Skeletal muscle tissue (tissue), 4 donors: ENCODE results near the gene MALT1. TPM values are rescaled to one million over a fixed set of nuclear protein-coding genes. Genes with fewer than 3 reads are reported as not detected.

Experiments
- H3K27ac ChIP-seq: one replicate; pipeline ENCODE4 v1.7.0; 2013; ENCODE audit warnings: mild to moderate bottlenecking, low read depth, low read length, inconsistent platforms
- H3K27me3 ChIP-seq, 3 donors: one replicate each; pipeline ENCODE4 v1.7.0; 2013; ENCODE audit warnings: low read length in 3 of 3; ENCODE audit not compliant: control insufficient read depth in 3 of 3, insufficient read depth in 3 of 3
- H3K36me3 ChIP-seq, 3 donors: one replicate each; pipeline ENCODE4 v1.7.0; 2013; ENCODE audit warnings: low read length in 3 of 3; ENCODE audit not compliant: control insufficient read depth in 3 of 3, insufficient read depth in 3 of 3
- H3K4me1 ChIP-seq, 3 donors: one replicate each; pipeline ENCODE4 v1.7.0; 2013; ENCODE audit warnings: low read length in 3 of 3, mild to moderate bottlenecking in 3 of 3; ENCODE audit not compliant: control insufficient read depth in 3 of 3, insufficient read depth in 3 of 3
- H3K4me3 ChIP-seq, 3 donors: one replicate each; pipeline ENCODE4 v1.7.0; 2013; ENCODE audit warnings: low read length in 3 of 3
- H3K9ac ChIP-seq, 3 donors: one replicate each; pipeline ENCODE4 v1.7.0; 2013; ENCODE audit warnings: low read length in 3 of 3, mild to moderate bottlenecking in 3 of 3, moderate library complexity in 2 of 3, low read depth in 1 of 3
- H3K9me3 ChIP-seq, 3 donors: one replicate each; pipeline ENCODE4 v1.7.0; 2013; ENCODE audit warnings: low read length in 3 of 3; ENCODE audit not compliant: control insufficient read depth in 3 of 3
- total RNA-seq: library from RNA; depleted of rRNA; stranded (reverse); fragments of >200 nt; gene quantifications from one replicate; pipeline ENCODE4 v1.2.3, GENCODE V29; 2014
- donor health status: Osteomylitis.

MALT1 gene
- total RNA-seq, 1 donor from 2014 or later: 24.0 TPM

DNA sequence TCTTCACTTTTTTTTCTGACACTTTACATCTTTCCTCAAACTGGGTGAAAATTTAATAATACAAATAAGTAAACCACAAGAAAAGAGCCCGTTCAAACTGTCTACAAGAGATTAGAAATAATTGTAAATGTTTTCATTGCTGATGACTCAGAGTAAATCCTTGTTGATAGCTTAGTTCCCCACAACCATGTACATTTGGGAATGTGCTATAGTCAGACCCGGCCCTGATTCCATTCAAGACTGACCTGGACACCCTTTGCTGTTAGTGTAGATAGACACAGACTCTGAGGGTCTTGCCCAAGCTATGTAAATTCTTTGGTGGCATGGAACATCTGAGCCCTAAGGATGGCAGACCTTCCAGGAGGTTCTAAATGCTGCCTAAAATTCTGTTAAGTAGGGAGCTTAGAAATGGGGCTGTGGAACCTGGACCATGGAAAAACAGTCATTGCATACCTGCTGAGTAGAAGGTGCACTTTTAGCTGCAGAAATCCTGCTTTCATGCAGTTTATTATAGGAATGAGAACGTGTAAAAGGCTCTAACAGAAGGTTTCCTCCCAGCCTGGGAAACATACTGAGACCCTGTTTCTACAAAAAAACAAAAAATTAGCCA lies 3.7 kb downstream of the MALT1 start:
- H3K9me3 ChIP-seq: no peaks in the 10 kb centered on the region
- H3K36me3 ChIP-seq: no peaks in the 10 kb centered on the region
- H3K4me1 ChIP-seq: peaks cover 13 to 27% (median 16%) of the 10 kb centered on the region in 3 donors
- H3K9ac ChIP-seq: no peak overlapping the region
- H3K27ac ChIP-seq: no peak overlapping the region
- no peaks in the 10 kb centered on the region for H3K27me3 ChIP-seq
- no peak overlapping the region for H3K4me3 ChIP-seq

DNA sequence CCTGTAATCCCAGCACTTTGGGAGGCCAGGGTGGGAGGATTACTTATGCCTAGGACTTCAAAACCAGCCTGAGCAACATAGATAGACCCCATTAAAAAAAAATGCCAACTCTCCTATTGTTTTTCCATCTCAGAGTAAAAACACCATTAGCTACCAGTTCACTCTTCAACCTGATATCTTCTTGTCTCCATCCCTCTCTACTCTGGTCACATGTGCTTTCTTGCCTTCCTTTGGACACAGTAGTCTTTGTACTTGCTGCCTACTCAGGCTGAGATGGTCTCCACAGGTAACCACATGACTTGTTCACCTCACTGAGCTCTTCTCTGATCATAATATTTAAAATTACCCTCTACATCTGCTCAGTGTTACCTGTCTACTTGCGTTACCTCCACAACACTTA lies 5.0 kb downstream of the MALT1 start:
- Histone ChIP-seq H3K4me1 (peaks cover 3 to 16% (median 9%) of the 10 kb centered on the region in 3 donors), H3K9me3 (no peaks in the 10 kb centered on the region), H3K9ac (no peak overlapping the region), H3K27ac (no peak overlapping the region), H3K4me3 (no peak overlapping the region), H3K27me3 (no peaks in the 10 kb centered on the region), H3K36me3 (no peaks in the 10 kb centered on the region)

DNA sequence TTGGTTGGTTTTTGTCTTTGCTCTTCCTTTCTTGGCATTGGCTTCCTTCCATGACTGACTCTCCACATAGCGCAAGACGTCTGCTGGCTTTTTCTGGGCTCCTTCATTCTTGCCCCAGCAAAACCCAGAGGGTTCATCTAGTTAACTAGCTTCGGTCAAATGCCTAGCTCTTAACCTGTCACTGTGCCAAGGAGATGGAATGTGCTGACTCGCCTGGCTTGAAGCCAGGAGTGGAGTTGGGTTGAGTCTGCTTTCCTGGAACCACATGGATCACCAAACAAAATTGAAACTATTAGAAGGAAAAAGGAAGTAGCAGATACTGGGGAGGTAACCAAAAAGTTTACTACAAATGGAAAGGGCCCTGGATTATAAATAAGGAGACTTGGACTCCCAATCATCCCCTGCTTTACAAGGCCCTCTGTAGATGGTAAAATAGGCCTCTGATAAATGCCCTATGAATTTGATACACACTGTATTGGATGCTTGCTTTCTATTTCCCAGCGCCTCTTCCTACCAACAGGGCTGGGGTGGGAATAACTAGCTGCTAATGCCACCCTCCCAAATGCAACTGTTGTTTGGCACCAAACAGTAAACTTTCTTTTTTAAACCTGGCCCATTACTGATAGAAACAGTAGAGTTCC lies 11.3 kb downstream of the MALT1 start:
- Histone ChIP-seq H3K27ac (no peak overlapping the region), H3K36me3 (peaks cover 0 to 18% (median 7%) of the 10 kb centered on the region in 3 donors)

DNA sequence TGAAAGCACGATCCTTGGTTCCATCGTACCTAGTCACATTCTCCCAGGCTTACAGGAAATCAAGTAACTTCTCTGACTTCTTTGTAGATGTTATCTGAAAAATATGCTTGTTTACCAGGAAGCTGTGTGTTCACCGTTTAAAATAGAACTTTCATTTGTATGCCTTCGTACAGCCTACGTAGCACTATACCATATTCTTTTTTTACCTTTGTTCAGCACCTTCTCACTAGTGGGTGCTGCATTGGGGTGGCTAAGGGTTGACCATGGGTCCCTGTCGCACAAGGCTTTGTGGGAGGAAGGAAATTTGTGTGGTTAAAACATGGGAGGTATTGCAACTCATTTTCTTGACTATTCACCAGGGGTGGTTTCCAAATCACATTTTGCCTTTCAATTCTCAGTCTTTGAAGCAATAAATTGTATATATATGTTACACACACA lies 16.6 kb downstream of the MALT1 start:
- Histone ChIP-seq H3K9ac (no peak overlapping the region), H3K9me3 (no peaks in the 10 kb centered on the region), H3K27ac (no peak overlapping the region), H3K27me3 (no peaks in the 10 kb centered on the region), H3K4me1 (peaks cover 1 to 6% (median 3%) of the 10 kb centered on the region in 3 donors), H3K36me3 (peaks cover 3 to 28% (median 5%) of the 10 kb centered on the region in 3 donors), H3K4me3 (no peak overlapping the region)

More for the DNA sequence above, 11.3 kb downstream of the MALT1 start:
- Histone ChIP-seq H3K9ac (no peak overlapping the region), H3K4me1 (peaks cover 3 to 17% (median 7%) of the 10 kb centered on the region in 3 donors), H3K27me3 (no peaks in the 10 kb centered on the region), H3K9me3 (no peaks in the 10 kb centered on the region), H3K4me3 (no peak overlapping the region)

DNA sequence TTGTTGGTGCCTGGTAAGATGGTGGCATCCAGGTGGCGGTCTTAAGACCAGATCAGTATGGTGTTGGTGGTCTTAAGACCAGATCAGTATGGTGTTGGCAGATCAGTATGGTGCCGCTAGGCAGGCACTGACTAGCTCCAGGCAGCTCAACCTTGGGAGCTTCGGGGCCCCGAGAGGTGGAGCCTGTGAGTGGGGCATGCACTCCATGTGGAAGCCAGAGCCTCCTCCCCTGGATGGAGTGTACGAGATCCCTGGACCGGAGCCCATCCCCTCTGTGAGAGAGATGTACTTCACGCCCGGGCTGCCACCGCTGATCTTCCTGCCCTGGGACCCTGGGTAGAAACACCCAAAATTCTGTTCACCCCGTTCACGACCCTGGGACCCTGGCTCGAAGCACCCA lies 19.0 kb downstream of the MALT1 start:
- Histone ChIP-seq H3K27me3 (no peaks in the 10 kb centered on the region), H3K4me3 (no peak overlapping the region), H3K9me3 (no peaks in the 10 kb centered on the region), H3K9ac (no peak overlapping the region), H3K36me3 (peaks cover 3 to 23% (median 5%) of the 10 kb centered on the region in 3 donors), H3K4me1 (peaks cover 0 to 6% (median 3%) of the 10 kb centered on the region in 3 donors), H3K27ac (no peak overlapping the region)

DNA sequence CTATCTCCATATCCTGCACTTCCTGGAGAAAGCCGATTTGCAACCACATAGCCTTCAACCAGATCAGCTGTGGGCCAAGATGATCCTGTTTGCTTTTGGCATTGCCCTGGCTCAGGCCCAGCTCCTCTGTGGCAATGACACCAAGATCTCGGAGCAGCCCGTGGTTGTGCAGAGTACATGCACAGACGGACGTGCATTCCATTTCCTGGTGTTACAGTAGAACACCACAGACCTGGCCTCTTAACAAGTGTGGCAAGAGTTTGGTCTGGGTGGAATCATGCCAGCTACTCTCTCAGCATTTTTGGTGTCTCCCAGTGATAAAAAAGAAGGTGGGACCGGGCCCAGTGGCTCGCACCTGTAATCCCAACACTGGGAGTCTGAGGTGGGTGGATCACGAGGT lies 20.0 kb downstream of the MALT1 start:
- Histone ChIP-seq H3K9ac (no peak overlapping the region), H3K36me3 (peaks cover 3 to 23% (median 5%) of the 10 kb centered on the region in 3 donors), H3K9me3 (no peaks in the 10 kb centered on the region), H3K27me3 (no peaks in the 10 kb centered on the region), H3K27ac (no peak overlapping the region), H3K4me1 (peaks cover 0 to 6% (median 3%) of the 10 kb centered on the region in 3 donors), H3K4me3 (no peak overlapping the region)

DNA sequence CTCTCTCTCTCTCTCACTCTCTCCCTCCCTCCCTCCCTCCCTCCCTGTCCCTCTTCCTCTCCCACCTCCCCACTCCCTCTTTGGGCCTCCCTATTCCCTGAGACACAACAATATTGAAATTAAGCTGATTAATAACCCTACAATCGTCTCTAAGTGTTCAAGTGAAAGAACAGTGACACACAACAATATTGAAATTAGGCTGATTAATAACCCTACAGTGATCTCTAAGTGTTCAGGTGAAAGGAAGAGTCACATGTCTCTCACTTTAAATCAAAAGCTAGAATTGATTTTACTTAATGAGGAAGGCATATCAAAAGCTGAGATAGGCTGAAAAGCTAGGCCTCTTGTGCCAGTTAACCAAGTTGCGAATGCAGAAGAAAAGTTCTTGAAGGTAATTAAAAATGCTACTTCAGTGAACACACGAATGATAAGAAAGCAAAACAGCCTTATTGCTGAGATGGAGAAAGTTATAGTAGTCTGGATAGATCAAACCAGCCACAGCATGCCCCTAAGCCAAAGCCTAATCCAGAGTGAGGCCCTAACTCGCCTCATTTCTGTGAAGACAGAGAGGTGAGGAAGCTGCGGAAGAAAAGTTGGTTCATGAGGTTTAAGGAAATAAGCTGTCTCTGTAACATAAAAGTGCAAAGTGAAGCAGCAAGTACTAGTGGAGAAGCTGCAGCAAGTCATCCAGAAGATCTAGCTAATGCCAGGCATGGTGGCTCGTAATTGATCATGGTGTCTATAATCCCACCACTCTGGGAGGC lies 21.3 kb downstream of the MALT1 start:
- Histone ChIP-seq H3K9me3 (no peaks in the 10 kb centered on the region), H3K27ac (no peak overlapping the region), H3K27me3 (no peaks in the 10 kb centered on the region), H3K9ac (no peak overlapping the region), H3K4me1 (peaks cover 0 to 6% (median 3%) of the 10 kb centered on the region in 3 donors), H3K36me3 (peaks cover 7 to 22% (median 14%) of the 10 kb centered on the region in 3 donors), H3K4me3 (no peak overlapping the region)

DNA sequence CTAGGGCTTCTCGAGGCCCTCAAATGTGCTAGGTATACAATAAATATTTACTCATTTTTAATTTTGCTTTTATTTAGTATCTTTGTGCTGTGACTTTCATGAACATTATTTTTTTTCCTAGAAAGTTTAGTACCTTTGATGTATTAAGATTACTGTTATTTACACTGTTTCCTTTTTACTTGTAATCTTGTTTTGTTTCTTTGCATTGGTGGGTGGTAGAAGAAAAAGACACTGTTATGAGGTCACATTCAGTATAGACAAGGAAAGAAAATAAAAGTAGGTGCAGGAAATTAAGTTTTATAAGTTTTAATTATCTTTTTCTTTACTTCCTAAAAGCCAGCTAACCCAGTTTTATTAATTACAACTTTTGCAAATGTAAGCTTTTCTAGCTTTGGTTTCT lies 23.0 kb downstream of the MALT1 start:
- H3K4me1 ChIP-seq: peaks cover 0 to 6% (median 3%) of the 10 kb centered on the region in 3 donors
- H3K4me3 ChIP-seq: no peak overlapping the region
- no peak overlapping the region for H3K9ac ChIP-seq
- H3K9me3 ChIP-seq: no peaks in the 10 kb centered on the region
- no peaks in the 10 kb centered on the region for H3K27me3 ChIP-seq
- H3K36me3 ChIP-seq: peaks cover 7 to 29% (median 17%) of the 10 kb centered on the region in 3 donors
- H3K27ac ChIP-seq: no peak overlapping the region

DNA sequence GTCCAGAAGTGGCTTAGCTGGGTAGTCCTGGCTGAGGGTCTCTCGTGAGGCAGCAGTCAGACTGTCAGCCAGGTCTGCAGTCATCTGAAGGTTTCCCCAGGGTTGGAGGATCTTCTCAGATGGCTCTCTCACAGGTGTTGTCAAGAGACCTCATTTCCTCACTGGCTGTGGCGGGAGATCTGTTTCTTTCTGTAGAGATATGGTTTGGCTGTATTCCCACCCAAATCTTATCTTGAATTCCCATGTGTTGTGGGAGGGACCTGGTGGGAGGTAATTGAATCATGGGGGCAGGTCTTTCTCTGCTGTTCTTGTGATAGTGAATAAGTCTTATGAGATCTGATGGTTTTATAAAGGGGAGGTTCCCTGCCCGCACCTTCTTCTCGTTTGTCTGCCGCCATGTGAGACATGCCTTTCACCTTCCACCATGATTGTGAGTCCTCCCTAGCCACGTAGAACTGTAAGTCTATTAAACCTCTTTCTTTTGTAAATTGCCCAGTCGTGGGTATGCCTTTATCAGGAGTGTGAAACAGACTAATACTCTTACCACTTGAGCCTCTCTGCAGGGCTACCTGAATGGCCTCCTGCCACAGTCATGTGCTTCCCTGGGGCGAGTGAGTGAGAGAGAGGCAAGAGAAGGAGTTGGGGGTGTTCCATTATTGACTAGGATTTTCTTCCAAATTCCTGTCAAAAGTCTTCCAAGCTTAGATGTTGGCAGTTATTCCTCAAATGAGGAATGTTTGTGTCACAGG lies 23.6 kb downstream of the MALT1 start:
- Histone ChIP-seq H3K36me3 (peaks cover 7 to 29% (median 17%) of the 10 kb centered on the region in 3 donors), H3K9me3 (no peaks in the 10 kb centered on the region), H3K4me1 (peaks cover 0 to 6% (median 3%) of the 10 kb centered on the region in 3 donors), H3K4me3 (no peak overlapping the region), H3K27me3 (no peaks in the 10 kb centered on the region), H3K9ac (no peak overlapping the region), H3K27ac (no peak overlapping the region)
